Measurements from ENCODE around the gene TEAD2. TPM values are rescaled to one million over a fixed set of nuclear protein-coding genes. Genes with fewer than 3 reads are reported as not detected.

The TEAD2 gene
- total and polyA plus RNA-seq, 5 donors, result 46.4 to 53.5 (median 53.2) TPM

DNA sequence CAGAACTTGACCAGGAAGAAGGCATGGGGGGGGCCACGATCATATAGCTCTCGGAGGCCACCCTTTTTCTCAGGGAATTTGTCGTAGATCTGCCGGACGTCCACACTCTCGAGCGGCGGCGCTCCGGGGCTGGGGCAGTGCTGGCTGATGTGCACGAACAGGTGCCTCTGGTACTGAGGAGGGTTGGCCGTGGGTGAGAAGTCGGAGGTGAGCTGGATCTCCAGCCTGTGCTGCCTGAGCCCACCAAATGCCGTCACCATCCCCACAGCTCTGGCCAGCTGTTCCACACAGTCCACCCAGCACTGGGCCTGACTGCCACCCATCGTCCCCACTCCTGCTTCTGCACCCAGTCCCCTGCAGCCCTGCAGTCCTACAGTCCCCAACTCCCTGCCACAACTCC lies 15.0 kb downstream of the TEAD2 start:
- Histone ChIP-seq H3K27me3 (ENCODE audit: control insufficient read depth, insufficient read depth) (no peaks in the 10 kb centered on the region), H3K27ac (ENCODE audit: low read length) (no peak overlapping the region), H3K4me1 (ENCODE audit: control insufficient read depth, insufficient read depth, low read length) (no peaks in the 10 kb centered on the region), H3K9me3 (ENCODE audit: control insufficient read depth, low read length) (no peaks in the 10 kb centered on the region), H3K4me3 (ENCODE audit: low read length) (no peak overlapping the region)
- intact Hi-C loops (cut with DNase I), result no loop called here
- peak; percentile 17 to 35 for ATAC-seq
- WGBS, result 94% methylated on average over 15 of the region's 15 CpGs
- no peak for DNase-seq

DNA sequence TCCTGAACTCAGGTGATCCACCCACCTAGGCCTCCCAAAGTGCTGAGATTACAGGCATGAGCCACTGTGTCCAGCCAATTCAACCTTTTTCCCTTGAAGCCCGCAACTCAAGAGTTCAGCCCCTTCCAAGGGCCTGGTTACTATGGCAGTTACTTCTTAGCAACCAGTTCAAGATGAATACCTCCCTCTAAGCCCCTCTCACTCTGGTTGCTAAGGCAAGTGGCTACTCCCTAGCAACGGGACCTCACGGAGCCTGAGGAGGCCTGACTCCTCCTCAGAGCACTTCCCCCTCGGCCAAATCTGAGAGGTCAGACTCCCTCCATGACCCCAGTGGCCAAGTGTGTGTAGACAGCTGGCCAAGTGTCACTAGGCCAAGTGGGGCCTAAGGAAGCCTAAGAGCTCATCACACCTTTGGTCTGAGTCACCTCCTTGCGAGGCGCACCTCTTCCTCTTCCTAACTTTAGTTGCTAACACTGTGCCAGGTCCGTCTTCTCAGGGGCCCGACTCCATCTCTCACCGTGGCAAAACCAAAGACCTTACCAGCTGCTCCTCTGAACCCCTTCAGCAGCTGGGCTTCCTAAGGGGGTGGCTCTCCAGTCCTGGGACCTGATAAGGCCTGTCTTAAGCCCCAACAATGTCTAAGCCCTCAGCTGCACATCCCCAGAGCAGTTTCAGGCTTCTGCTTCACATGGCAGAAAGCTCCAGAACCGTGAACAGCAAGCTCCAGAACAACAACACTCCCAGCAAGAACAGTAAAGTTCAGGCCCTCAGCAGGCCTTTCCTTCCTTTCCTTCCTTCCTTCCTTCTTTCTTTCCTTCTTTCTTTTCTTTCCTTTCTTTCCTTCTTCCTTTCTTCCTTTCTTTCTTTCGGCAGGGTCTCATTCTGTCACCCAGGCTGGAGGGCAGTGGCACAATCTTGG lies 17.5 kb downstream of the TEAD2 start:
- H3K27ac ChIP-seq (ENCODE audit: low read length), result no peak overlapping the region
- no peaks in the 10 kb centered on the region for H3K4me1 ChIP-seq (ENCODE audit: control insufficient read depth, insufficient read depth, low read length)
- ATAC-seq (no peak), DNase-seq (no peak)
- intact Hi-C loops (cut with DNase I), result no loop called here
- H3K27me3 ChIP-seq (ENCODE audit: control insufficient read depth, insufficient read depth), result no peaks in the 10 kb centered on the region
- H3K9me3 ChIP-seq (ENCODE audit: control insufficient read depth, low read length), result no peaks in the 10 kb centered on the region
- H3K4me3 ChIP-seq (ENCODE audit: low read length), result no peak overlapping the region
- WGBS, result 79% methylated on average over 11 of the region's 11 CpGs

DNA sequence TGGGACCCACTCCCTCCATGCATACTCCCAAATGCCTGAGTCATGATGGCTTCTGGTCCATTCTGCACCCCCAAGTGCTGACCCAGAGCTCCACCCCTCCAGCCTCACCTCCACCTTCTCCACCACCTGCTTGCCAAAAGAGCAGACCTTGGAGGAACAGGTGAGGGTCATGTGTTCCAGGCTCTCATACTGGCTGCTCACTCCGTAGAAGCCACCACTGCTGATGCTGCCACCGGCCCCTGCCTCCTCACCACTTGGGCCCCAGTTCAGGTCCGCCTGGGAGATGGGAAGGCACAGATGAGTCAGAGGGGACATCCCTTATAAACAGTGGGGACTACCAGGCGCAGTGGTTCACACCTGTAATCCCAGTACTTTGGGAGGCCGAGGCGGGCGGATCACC lies 19.1 kb downstream of the TEAD2 start:
- no peaks in the 10 kb centered on the region for H3K4me1 ChIP-seq (ENCODE audit: control insufficient read depth, insufficient read depth, low read length)
- 97% methylated on average over 7 of the region's 7 CpGs for WGBS
- H3K27me3 ChIP-seq (ENCODE audit: control insufficient read depth, insufficient read depth), result no peaks in the 10 kb centered on the region
- intact Hi-C loops (cut with DNase I), result no loop called here
- no peak overlapping the region for H3K27ac ChIP-seq (ENCODE audit: low read length)
- DNase-seq, result no peak
- ATAC-seq, result no peak
- H3K9me3 ChIP-seq (ENCODE audit: control insufficient read depth, low read length), result no peaks in the 10 kb centered on the region
- no peak overlapping the region for H3K4me3 ChIP-seq (ENCODE audit: low read length)

DNA sequence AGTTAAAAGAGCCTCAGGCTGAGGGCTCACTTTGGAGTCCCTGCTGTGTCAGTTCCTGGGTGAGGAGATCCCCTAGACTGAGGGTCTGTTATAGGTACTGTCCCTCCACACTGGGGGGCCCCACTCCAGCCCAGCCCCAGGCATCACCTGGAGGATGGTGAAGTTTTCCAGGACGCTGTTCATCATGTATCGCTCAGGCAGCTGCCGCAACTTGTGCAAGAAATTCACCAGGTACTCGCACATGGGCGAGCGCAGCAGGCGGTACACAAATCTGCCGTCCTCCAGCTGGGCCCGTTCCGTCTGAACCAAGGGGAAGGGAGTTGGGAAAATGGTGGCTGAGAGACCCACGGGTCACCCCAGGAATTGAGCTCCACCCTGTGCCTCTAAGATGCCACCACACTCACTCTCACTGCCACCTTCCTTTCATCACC lies 19.9 kb downstream of the TEAD2 start:
- DNase-seq (no peak), ATAC-seq (no peak)
- Histone ChIP-seq H3K4me3 (ENCODE audit: low read length) (no peak overlapping the region), H3K9me3 (ENCODE audit: control insufficient read depth, low read length) (no peaks in the 10 kb centered on the region), H3K27me3 (ENCODE audit: control insufficient read depth, insufficient read depth) (no peaks in the 10 kb centered on the region), H3K4me1 (ENCODE audit: control insufficient read depth, insufficient read depth, low read length) (no peaks in the 10 kb centered on the region), H3K27ac (ENCODE audit: low read length) (no peak overlapping the region)
- 88% methylated on average over 11 of the region's 11 CpGs for WGBS
- intact Hi-C loops (cut with DNase I), result no loop called here

DNA sequence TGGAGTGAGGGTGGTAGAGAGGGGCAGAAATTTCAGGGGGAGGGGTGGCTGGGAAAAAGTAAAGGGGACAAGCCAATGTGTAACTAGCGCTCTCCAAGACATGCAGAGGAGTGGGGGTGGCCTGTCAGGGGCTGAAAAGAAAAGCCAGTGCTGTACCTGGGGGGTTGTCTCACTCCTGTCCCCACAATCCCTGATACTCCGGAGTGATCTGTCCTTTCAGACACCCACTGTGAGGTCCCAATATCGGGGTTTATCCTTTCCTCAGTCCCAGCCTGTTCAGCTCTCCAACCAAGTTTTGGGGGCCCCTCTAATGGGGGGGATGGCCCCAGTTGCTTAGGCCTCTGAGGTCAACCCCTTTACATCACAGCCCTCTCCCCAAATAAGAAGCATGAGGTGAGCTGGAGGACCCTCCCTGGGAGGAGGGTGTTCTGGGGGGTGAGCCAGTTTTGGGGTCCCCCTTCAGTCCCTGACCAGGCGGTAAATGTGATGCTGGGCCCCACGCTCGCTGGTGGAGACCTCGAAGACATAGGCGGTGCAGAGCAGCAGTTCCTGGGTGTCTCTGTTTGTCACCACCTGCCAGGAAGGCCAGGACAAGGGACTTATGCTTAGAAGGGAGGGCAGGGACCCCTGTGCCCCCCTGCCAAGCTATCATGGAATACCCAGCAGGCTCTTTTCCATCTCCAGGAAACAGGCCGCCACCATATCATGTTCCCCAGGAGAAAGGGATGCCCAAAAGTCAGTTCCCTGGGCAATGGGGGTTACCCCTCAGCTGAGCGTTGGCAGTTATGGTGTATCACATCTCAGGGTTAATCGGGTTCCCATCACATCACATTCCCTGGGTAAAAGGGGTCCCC lies 21.1 kb downstream of the TEAD2 start:
- intact Hi-C loops (cut with DNase I), result no loop called here
- H3K9me3 ChIP-seq (ENCODE audit: control insufficient read depth, low read length), result no peaks in the 10 kb centered on the region
- no peak for ATAC-seq
- WGBS, result 93% methylated on average over 11 of the region's 11 CpGs
- H3K4me1 ChIP-seq (ENCODE audit: control insufficient read depth, insufficient read depth, low read length), result no peaks in the 10 kb centered on the region
- no peaks in the 10 kb centered on the region for H3K27me3 ChIP-seq (ENCODE audit: control insufficient read depth, insufficient read depth)
- H3K4me3 ChIP-seq (ENCODE audit: low read length), result no peak overlapping the region
- peak overlapping the region; percentile 44 for H3K27ac ChIP-seq (ENCODE audit: low read length)
- DNase-seq, result no peak

DNA sequence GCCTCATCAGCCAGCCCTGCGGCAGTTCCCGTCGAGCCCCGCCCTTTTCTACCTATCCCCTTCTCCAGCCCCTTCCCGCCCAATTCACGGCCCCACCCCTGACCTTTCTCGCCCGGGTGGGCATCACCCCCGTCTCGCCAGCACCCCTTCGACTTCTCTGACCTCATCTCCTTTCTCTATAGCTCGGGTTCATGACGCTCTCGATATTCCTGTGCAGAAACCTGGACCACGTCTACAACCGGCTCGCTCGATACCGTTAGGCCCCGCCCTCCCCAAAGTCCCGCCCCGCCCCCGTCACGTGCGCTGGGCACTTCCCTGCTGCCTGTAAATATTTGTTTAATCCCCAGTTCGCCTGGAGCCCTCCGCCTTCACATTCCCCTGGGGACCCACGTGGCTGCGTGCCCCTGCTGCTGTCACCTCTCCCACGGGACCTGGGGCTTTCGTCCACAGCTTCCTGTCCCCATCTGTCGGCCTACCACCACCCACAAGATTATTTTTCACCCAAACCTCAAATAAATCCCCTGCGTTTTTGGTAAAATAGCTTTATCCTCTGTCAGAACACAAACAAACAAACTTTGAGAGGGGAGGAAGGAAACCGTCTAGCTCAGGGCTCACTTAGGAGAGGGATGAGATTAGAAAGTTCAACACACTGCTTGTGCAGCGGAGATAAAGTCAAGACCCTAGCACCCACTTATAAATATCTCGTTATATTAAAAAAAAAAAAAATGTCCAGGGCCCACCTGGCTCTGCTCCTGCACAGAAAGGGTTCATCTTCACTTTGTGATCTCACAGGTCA lies 21.9 kb downstream of the TEAD2 start:
- H3K4me3 ChIP-seq (ENCODE audit: low read length), result peak overlapping the region; percentile 27
- no peaks in the 10 kb centered on the region for H3K4me1 ChIP-seq (ENCODE audit: control insufficient read depth, insufficient read depth, low read length)
- WGBS, result 16% methylated on average over 36 of the region's 36 CpGs
- ATAC-seq, result peak; percentile 56 to 68
- DNase-seq, result peak; percentile 66 to 93 (median 88)
- no peaks in the 10 kb centered on the region for H3K27me3 ChIP-seq (ENCODE audit: control insufficient read depth, insufficient read depth)
- intact Hi-C loops (cut with DNase I), result no loop called here
- H3K27ac ChIP-seq (ENCODE audit: low read length), result peak overlapping the region; percentile 74
- no peaks in the 10 kb centered on the region for H3K9me3 ChIP-seq (ENCODE audit: control insufficient read depth, low read length)

DNA sequence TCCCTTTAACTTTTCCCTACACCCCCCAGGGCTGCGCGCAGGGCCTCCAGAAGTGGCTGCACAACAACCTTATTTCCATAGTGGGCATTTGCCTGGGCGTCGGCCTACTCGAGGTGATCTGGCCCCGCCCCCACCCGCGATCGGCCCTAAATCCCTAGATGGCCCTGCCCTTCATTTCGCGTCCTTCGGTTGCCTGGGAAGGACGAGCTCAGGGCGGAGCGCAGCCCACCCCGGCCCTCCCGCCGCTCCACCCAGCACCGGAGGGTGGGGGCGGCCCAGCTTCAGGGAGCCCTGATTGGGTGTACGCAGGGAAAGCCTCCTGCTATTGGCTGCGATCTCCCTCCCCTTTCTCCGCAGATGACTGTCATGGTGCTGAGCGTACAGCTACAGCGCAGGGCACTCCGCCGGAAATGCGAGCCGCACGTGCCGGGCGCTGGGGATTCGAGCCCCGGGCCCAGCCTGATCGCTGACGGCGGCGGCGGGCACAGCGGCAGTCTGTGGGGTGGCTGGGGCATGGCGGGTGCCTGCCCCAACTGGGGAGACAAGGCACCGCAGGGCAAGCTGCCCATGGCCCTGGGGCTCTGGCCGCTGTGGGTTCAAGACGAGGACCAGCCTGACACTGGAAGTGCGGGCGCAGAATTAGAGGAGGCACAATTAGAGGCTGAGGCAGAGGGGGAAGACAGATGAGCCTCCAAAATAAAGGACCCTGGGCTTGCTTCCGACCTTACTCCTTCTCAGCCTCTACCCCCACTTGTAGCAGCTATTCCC lies 22.7 kb downstream of the TEAD2 start:
- ATAC-seq, result peak; percentile 96 to 97
- intact Hi-C loops (cut with DNase I), result no loop called here

DNA sequence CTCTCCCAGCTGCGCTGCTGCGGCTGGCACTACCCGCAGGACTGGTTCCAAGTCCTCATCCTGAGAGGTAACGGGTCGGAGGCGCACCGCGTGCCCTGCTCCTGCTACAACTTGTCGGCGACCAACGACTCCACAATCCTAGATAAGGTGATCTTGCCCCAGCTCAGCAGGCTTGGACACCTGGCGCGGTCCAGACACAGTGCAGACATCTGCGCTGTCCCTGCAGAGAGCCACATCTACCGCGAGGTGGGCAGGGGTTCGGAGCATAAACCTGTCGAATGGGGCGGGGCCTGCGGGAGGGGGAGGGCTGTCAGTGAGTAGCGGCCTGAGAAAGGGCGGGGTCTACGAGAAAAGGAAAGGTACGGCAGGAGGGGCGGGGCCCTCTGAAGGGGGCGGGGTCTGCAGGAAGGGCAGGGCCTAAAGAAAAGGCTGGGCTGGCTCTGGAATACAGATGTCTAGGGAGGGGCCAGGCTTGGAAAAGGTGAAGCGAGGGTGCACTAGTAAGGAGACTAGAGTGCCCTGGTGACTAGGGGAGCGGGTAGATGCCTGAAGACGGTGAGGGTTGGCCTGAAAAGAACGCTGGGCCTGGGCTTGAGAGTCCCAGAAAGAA lies 23.4 kb downstream of the TEAD2 start:
- Histone ChIP-seq H3K4me1 (ENCODE audit: control insufficient read depth, insufficient read depth, low read length) (no peaks in the 10 kb centered on the region), H3K27ac (ENCODE audit: low read length) (no peak overlapping the region)

More for the DNA sequence above, 22.7 kb downstream of the TEAD2 start:
- H3K4me3 ChIP-seq (ENCODE audit: low read length), result peak overlapping the region; percentile 29
- DNase-seq, result peak; percentile 91 to 96 (median 96)
- H3K27ac ChIP-seq (ENCODE audit: low read length), result peak overlapping the region; percentile 74
- no peaks in the 10 kb centered on the region for H3K27me3 ChIP-seq (ENCODE audit: control insufficient read depth, insufficient read depth)
- H3K9me3 ChIP-seq (ENCODE audit: control insufficient read depth, low read length), result no peaks in the 10 kb centered on the region
- no peaks in the 10 kb centered on the region for H3K4me1 ChIP-seq (ENCODE audit: control insufficient read depth, insufficient read depth, low read length)
- 14% methylated on average over 47 of the region's 47 CpGs for WGBS

DNA sequence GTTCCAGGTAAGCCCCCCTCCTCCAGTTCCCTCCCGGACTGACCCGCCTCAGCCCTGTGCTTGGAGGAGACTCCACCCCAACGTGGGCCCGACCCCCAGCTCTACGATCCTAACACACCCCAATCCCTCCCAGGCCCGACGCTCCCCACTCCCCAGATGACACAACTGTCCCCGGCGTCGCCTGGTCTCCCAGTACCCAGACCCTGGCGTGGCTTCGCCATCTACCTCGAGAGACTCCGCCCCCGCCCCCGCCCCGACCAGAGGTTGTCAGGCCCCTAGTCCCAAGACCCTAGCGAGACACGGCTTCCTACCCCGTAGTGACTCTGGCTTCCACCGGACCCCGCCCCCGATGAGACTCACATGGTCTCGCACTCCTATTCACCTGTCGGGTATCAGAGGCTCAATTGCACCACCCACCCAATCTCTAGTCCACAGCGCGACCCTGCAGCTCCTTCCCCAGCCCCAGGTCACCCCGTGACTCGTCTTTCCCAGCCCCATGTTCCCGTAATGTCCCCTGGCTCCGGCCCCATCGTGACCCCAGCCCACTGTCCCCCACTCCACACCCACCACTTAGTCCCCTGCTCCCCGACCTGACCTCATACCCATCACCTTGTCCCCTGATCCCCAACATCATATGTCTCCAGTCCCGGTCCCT lies 24.1 kb downstream of the TEAD2 start:
- H3K27ac ChIP-seq (ENCODE audit: low read length), result no peak overlapping the region
- no peaks in the 10 kb centered on the region for H3K4me1 ChIP-seq (ENCODE audit: control insufficient read depth, insufficient read depth, low read length)
- 34% methylated on average over 34 of the region's 34 CpGs for WGBS
- H3K4me3 ChIP-seq (ENCODE audit: low read length), result no peak overlapping the region
- ATAC-seq (peak in 1 of 2 donors; percentile 0), DNase-seq (no peak)
- H3K9me3 ChIP-seq (ENCODE audit: control insufficient read depth, low read length), result no peaks in the 10 kb centered on the region
- no peaks in the 10 kb centered on the region for H3K27me3 ChIP-seq (ENCODE audit: control insufficient read depth, insufficient read depth)
- intact Hi-C loops (cut with DNase I), result no loop called here

More for the DNA sequence above, 23.4 kb downstream of the TEAD2 start:
- H3K9me3 ChIP-seq (ENCODE audit: control insufficient read depth, low read length), result no peaks in the 10 kb centered on the region
- H3K4me3 ChIP-seq (ENCODE audit: low read length), result peak overlapping the region; percentile 29
- DNase-seq (peak; percentile 81 to 90 (median 89)), ATAC-seq (peak; percentile 61)
- no peaks in the 10 kb centered on the region for H3K27me3 ChIP-seq (ENCODE audit: control insufficient read depth, insufficient read depth)
- intact Hi-C loops (cut with DNase I), result no loop called here
- WGBS, result 18% methylated on average over 30 of the region's 30 CpGs
